ENCODE data around the gene THAP10.
"Not testable (repeated sequence)": the region's sequence is repeated elsewhere in the genome, so short reads cannot be mapped to it uniquely, and the experiment has no call there.

THAP10 gene

GRCh38 chr15:70892002-70892911 is at the start of gene THAP10, which contains the start of gene LRRC49:
THAP10 (minus strand) TSS chr15:70892433; CDS start chr15:70892272, 161 bp downstream.
LRRC49 (plus strand) TSS chr15:70892826; CDS start chr15:70892895, 69 bp downstream.
- Mint-ChIP-seq H3K4me3 (peak within 1 kb of the TSS; percentile 86), H3K9me3 (no peaks in the 10 kb centered on the region), H3K27me3 (peaks cover 52% of the 10 kb centered on the region), H3K27ac (peak within 1 kb of the TSS; percentile 64), H3K4me1 (peaks cover 15% of the 10 kb centered on the region), H3K36me3 (no peaks in the 10 kb centered on the region)

GRCh38 chr15:70936326-70936725 is 44.1 kb upstream of the THAP10 start:
- no peak overlapping the region for H3K4me3 Mint-ChIP-seq
- no peaks in the 10 kb centered on the region for H3K9me3 Mint-ChIP-seq
- H3K4me1 Mint-ChIP-seq, result no peaks in the 10 kb centered on the region
- no peak overlapping the region for H3K27ac Mint-ChIP-seq
- no peaks in the 10 kb centered on the region for H3K36me3 Mint-ChIP-seq
- peaks cover 13% of the 10 kb centered on the region for H3K27me3 Mint-ChIP-seq

GRCh38 chr15:70935631-70936030 is 43.4 kb upstream of the THAP10 start:
- Mint-ChIP-seq H3K27me3 (peaks cover 13% of the 10 kb centered on the region), H3K27ac (no peak overlapping the region), H3K4me1 (no peaks in the 10 kb centered on the region), H3K36me3 (no peaks in the 10 kb centered on the region), H3K4me3 (no peak overlapping the region), H3K9me3 (no peaks in the 10 kb centered on the region)

GRCh38 chr15:70933411-70933810 is 41.2 kb upstream of the THAP10 start:
- Mint-ChIP-seq H3K4me3 (no peak overlapping the region), H3K27ac (no peak overlapping the region), H3K4me1 (no peaks in the 10 kb centered on the region), H3K9me3 (no peaks in the 10 kb centered on the region), H3K27me3 (peaks cover 23% of the 10 kb centered on the region), H3K36me3 (peaks cover 2% of the 10 kb centered on the region)

- Mint-ChIP-seq H3K27ac (no peak overlapping the region), H3K9me3 (no peaks in the 10 kb centered on the region), H3K27me3 (peaks cover 23% of the 10 kb centered on the region), H3K36me3 (peaks cover 2% of the 10 kb centered on the region), H3K4me3 (no peak overlapping the region), H3K4me1 (no peaks in the 10 kb centered on the region)
Measured at GRCh38 chr15:70932397-70932796, 40.2 kb upstream of the THAP10 start.

- Mint-ChIP-seq H3K27ac (no peak overlapping the region), H3K27me3 (peaks cover 26% of the 10 kb centered on the region), H3K36me3 (peaks cover 2% of the 10 kb centered on the region), H3K9me3 (no peaks in the 10 kb centered on the region), H3K4me1 (no peaks in the 10 kb centered on the region), H3K4me3 (no peak overlapping the region)
Measured at GRCh38 chr15:70931821-70932220, 39.6 kb upstream of the THAP10 start.

- not testable (repeated sequence) for H3K27ac Mint-ChIP-seq, H3K4me3 Mint-ChIP-seq, H3K9me3 Mint-ChIP-seq, H3K36me3 Mint-ChIP-seq, H3K4me1 Mint-ChIP-seq
- H3K27me3 Mint-ChIP-seq, result peaks cover 38% of the 10 kb centered on the region
Measured at GRCh38 chr15:70926914-70927313, 34.7 kb upstream of the THAP10 start.

- Mint-ChIP-seq H3K27me3 (peaks cover 23% of the 10 kb centered on the region), H3K4me3 (no peak overlapping the region), H3K36me3 (no peaks in the 10 kb centered on the region), H3K9me3 (peaks cover 4% of the 10 kb centered on the region), H3K4me1 (no peaks in the 10 kb centered on the region), H3K27ac (no peak overlapping the region)
Measured at GRCh38 chr15:70923311-70924080, 31.3 kb upstream of the THAP10 start.

- no peak overlapping the region for H3K27ac Mint-ChIP-seq
- H3K27me3 Mint-ChIP-seq, result peaks cover 23% of the 10 kb centered on the region
- H3K4me3 Mint-ChIP-seq, result no peak overlapping the region
- peaks cover 4% of the 10 kb centered on the region for H3K9me3 Mint-ChIP-seq
- no peaks in the 10 kb centered on the region for H3K36me3 Mint-ChIP-seq
- no peaks in the 10 kb centered on the region for H3K4me1 Mint-ChIP-seq
Measured at GRCh38 chr15:70922119-70922518, 29.9 kb upstream of the THAP10 start.

- Mint-ChIP-seq H3K27me3 (peaks cover 17% of the 10 kb centered on the region), H3K9me3 (peaks cover 4% of the 10 kb centered on the region), H3K4me1 (no peaks in the 10 kb centered on the region), H3K36me3 (no peaks in the 10 kb centered on the region), H3K4me3 (no peak overlapping the region), H3K27ac (no peak overlapping the region)
Measured at GRCh38 chr15:70920981-70921696, 28.9 kb upstream of the THAP10 start.

GRCh38 chr15:70917955-70918354 is 25.7 kb upstream of the THAP10 start:
- peaks cover 4% of the 10 kb centered on the region for H3K27me3 Mint-ChIP-seq
- H3K9me3 Mint-ChIP-seq, result peaks cover 4% of the 10 kb centered on the region
- H3K27ac Mint-ChIP-seq, result no peak overlapping the region
- no peak overlapping the region for H3K4me3 Mint-ChIP-seq
- H3K36me3 Mint-ChIP-seq, result no peaks in the 10 kb centered on the region
- H3K4me1 Mint-ChIP-seq, result no peaks in the 10 kb centered on the region

GRCh38 chr15:70916531-70916930 is 24.3 kb upstream of the THAP10 start:
- Mint-ChIP-seq H3K27me3 (peaks cover 5% of the 10 kb centered on the region), H3K4me1 (no peaks in the 10 kb centered on the region), H3K9me3 (no peaks in the 10 kb centered on the region), H3K36me3 (no peaks in the 10 kb centered on the region), H3K4me3 (no peak overlapping the region), H3K27ac (no peak overlapping the region)

- H3K4me1 Mint-ChIP-seq, result no peaks in the 10 kb centered on the region
- no peak overlapping the region for H3K4me3 Mint-ChIP-seq
- peaks cover 15% of the 10 kb centered on the region for H3K27me3 Mint-ChIP-seq
- no peak overlapping the region for H3K27ac Mint-ChIP-seq
- H3K36me3 Mint-ChIP-seq, result peaks cover 1% of the 10 kb centered on the region
- H3K9me3 Mint-ChIP-seq, result peaks cover 10% of the 10 kb centered on the region
Measured at GRCh38 chr15:70912187-70912586, 20.0 kb upstream of the THAP10 start.

- Mint-ChIP-seq H3K9me3 (peaks cover 18% of the 10 kb centered on the region), H3K27me3 (peaks cover 21% of the 10 kb centered on the region), H3K4me3 (no peak overlapping the region), H3K36me3 (peaks cover 3% of the 10 kb centered on the region), H3K4me1 (no peaks in the 10 kb centered on the region), H3K27ac (no peak overlapping the region)
Measured at GRCh38 chr15:70910958-70911357, 18.7 kb upstream of the THAP10 start.

GRCh38 chr15:70907784-70908471 is 15.7 kb upstream of the THAP10 start:
- no peaks in the 10 kb centered on the region for H3K4me1 Mint-ChIP-seq
- H3K4me3 Mint-ChIP-seq, result no peak overlapping the region
- H3K27me3 Mint-ChIP-seq, result peaks cover 27% of the 10 kb centered on the region
- H3K36me3 Mint-ChIP-seq, result peaks cover 3% of the 10 kb centered on the region
- H3K27ac Mint-ChIP-seq, result no peak overlapping the region
- peaks cover 18% of the 10 kb centered on the region for H3K9me3 Mint-ChIP-seq
